Parathyroid adenoma (tissue), 2 donors: ENCODE results near the gene PACRGL.
"Not testable (repeated sequence)": the region's sequence is repeated elsewhere in the genome, so short reads cannot be mapped to it uniquely, and the experiment has no call there.

Experiments
- H2AFZ ChIP-seq: fragments of 300-600 bp; sonication (generic); one replicate; pipeline ENCODE4 v1.7.0; 2017; ENCODE audit warnings: antibody characterized with exemption, mild to moderate bottlenecking
- H3K27ac ChIP-seq: fragments of 300-600 bp; sonication (generic); one replicate; pipeline ENCODE4 v1.7.0; 2017
- H3K27me3 ChIP-seq: fragments of 300-600 bp; sonication (generic); one replicate; pipeline ENCODE4 v1.7.0; 2017; ENCODE audit warnings: low read length; ENCODE audit not compliant: control insufficient read depth, insufficient read depth
- H3K36me3 ChIP-seq: fragments of 300-600 bp; sonication (generic); one replicate; pipeline ENCODE4 v1.7.0; 2017; ENCODE audit warnings: low read length; ENCODE audit not compliant: control insufficient read depth, insufficient read depth
- H3K4me1 ChIP-seq: fragments of 300-600 bp; sonication (generic); one replicate; pipeline ENCODE4 v1.7.0; 2017; ENCODE audit warnings: control low read depth
- H3K4me2 ChIP-seq: fragments of 300-600 bp; sonication (generic); one replicate; pipeline ENCODE4 v1.7.0; 2017; ENCODE audit warnings: low read length
- H3K4me3 ChIP-seq: fragments of 300-600 bp; sonication (generic); one replicate; pipeline ENCODE4 v1.7.0; 2017; ENCODE audit warnings: low read depth, low read length
- H3K79me2 ChIP-seq: fragments of 300-600 bp; sonication (generic); one replicate; pipeline ENCODE4 v1.7.0; 2017; ENCODE audit warnings: control low read depth
- H3K9ac ChIP-seq: fragments of 300-600 bp; sonication (generic); one replicate; pipeline ENCODE4 v1.7.0; 2017; ENCODE audit warnings: mild to moderate bottlenecking
- H3K9me3 ChIP-seq: fragments of 300-600 bp; sonication (generic); one replicate; pipeline ENCODE4 v1.7.0; 2017; ENCODE audit warnings: low read length; ENCODE audit not compliant: control insufficient read depth
- TF ChIP-seq, protein P1 (sequence below): fragments of 300-600 bp; sonication (generic); IDR thresholded peaks from one replicate; pipeline ENCODE4 v1.7.0; 2017; ENCODE audit warnings: antibody characterized with exemption, mild to moderate bottlenecking
- donor health status: primary hyperparathyroidism.

Gene PACRGL

DNA sequence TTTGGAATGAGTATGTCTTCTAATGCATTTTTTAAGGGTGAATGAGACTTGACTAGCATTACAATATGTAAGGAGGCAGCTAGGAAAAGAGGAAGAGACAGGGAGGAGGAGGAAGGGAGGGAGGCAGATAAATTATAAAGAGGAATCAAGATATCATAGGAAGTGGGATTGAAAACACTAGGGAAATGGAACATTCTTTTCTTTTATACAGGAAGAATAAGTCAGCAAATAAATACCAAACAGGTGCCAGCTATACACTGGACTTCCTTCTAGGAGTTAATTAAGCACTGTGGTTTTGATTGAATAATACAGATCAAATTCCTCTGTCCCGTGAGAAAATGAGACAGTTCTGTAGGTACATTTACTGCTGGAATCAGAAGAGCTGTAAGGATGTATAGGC lies 78.6 kb downstream of the PACRGL start:
- no peak overlapping the region for H3K27ac ChIP-seq
- no peak overlapping the region for H3K4me2 ChIP-seq
- H3K9me3 ChIP-seq, result no peaks in the 10 kb centered on the region
- no peak overlapping the region for H2AFZ ChIP-seq
- no peak overlapping the region for H3K9ac ChIP-seq
- H3K79me2 ChIP-seq, result no peaks in the 10 kb centered on the region
- no peaks in the 10 kb centered on the region for H3K27me3 ChIP-seq
- H3K36me3 ChIP-seq, result no peaks in the 10 kb centered on the region
- no peaks in the 10 kb centered on the region for H3K4me1 ChIP-seq
- no peak overlapping the region for H3K4me3 ChIP-seq
- TF ChIP-seq, protein P1, sequence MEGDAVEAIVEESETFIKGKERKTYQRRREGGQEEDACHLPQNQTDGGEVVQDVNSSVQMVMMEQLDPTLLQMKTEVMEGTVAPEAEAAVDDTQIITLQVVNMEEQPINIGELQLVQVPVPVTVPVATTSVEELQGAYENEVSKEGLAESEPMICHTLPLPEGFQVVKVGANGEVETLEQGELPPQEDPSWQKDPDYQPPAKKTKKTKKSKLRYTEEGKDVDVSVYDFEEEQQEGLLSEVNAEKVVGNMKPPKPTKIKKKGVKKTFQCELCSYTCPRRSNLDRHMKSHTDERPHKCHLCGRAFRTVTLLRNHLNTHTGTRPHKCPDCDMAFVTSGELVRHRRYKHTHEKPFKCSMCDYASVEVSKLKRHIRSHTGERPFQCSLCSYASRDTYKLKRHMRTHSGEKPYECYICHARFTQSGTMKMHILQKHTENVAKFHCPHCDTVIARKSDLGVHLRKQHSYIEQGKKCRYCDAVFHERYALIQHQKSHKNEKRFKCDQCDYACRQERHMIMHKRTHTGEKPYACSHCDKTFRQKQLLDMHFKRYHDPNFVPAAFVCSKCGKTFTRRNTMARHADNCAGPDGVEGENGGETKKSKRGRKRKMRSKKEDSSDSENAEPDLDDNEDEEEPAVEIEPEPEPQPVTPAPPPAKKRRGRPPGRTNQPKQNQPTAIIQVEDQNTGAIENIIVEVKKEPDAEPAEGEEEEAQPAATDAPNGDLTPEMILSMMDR, result no peak

GRCh38 chr4:20783134-20783533 lies 82.9 kb downstream of the PACRGL start:
- H2AFZ ChIP-seq, H3K27ac ChIP-seq, H3K36me3 ChIP-seq, H3K4me2 ChIP-seq, H3K9me3 ChIP-seq, H3K4me1 ChIP-seq, H3K9ac ChIP-seq, H3K79me2 ChIP-seq, H3K27me3 ChIP-seq, H3K4me3 ChIP-seq: not testable (repeated sequence)

- Histone ChIP-seq H3K4me2 (no peak overlapping the region), H3K9me3 (no peaks in the 10 kb centered on the region), H3K9ac (no peak overlapping the region), H3K36me3 (no peaks in the 10 kb centered on the region), H3K4me3 (no peak overlapping the region), H3K27ac (no peak overlapping the region), H3K79me2 (no peaks in the 10 kb centered on the region), H3K27me3 (no peaks in the 10 kb centered on the region), H2AFZ (no peak overlapping the region), H3K4me1 (no peaks in the 10 kb centered on the region)
- TF ChIP-seq, protein P1, result no peak
Measured at GRCh38 chr4:20787940-20788665, 87.8 kb downstream of the PACRGL start.
